HG02870 (cell line): ENCODE measurements around the gene CASQ2.
"Not testable (repeated sequence)": the region's sequence is repeated elsewhere in the genome, so short reads cannot be mapped to it uniquely, and the experiment has no call there.

ENCODE experiments used
- ATAC-seq: cut with Tn5 transposase; IDR thresholded peaks from one replicate; pipeline ENCODE4 v1.9.1; 2021; ENCODE audit warnings: mild to moderate bottlenecking, moderate library complexity; ENCODE audit not compliant: unreplicated experiment

The CASQ2 gene

DNA sequence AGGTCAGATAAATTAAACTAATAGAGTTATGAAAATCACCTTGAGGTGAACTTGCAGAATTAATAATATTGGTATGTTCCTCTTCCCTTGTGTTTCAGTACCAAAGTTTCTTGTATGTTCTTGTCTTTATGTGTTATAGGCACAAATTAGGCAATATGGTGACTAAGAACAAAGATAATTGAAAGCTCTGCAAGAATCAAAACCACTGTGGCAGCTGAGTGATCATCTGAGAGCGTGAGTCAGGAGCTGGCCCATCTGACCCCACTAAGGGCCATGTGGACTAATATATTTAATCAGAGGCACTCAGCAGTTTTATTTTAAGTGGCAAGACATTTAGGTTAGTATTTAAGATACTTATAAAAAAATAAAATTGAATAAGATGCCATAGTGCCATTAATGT lies 12.8 kb upstream of the CASQ2 start:
- no peak for ATAC-seq

DNA sequence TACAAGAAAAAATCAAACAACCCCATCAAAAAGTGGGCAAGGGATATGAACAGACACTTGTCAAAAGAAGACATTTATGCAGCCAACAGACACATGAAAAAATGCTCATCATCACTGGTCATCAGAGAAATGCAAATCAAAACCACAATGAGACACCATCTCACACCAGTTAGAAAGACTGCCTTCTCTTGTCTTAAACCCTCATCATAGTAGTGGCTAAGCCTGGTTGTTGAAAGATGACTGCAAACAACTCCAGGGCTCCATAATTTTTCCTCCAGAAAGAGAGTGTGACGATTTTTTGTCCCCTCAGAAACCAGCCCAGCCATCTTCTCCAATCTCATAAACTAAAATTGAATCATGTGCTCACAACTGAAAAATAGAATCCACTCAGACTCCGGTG lies 12.1 kb upstream of the CASQ2 start:
- ATAC-seq: not testable (repeated sequence)

DNA sequence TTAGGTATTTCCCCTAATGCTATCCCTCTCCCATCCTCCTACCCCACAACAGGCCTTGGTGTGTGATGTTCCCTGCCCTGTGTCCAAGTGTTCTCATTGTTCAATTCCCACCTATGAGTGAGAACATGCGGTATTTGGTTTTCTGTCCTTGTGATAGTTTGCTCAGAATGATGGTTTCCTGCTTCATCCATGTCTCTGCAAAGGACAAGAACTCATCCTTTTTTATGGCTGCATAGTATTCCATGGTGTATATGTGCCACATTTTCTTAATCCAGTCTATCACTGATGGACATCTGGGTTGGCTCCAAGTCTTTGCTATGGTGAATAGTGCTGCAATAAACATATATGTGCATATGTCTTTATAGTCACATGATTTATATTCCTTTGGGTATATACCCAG lies 10.6 kb upstream of the CASQ2 start:
- ATAC-seq: not testable (repeated sequence)

DNA sequence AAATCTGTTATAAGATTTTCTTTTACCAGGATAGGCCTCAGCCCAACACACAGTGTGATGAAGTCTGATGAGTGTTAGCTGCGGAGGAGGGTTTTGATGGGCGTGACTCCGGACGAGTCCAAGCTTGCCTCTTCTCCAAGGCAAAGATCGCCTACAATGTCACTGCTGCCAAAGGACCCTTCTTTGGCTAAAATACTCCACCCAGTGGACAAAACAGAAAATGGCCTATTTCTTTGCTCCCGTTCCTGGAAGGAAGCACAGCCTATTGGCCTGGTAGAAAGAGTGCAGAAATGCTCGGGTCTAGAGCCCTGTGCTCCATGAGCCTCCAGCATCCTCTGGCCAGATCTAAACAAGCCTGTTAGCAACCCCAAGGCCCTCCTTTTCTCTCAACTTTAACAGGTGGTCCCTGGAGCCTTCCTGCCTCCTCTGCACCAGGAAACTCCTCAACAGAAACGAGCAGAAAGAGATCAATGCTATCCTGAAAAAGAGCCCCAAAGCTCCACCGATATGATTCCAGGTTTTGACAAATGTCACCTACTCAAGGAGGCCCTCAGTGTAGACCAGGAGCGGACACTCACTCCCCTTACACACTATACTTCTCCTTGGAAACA lies 3.4 kb upstream of the CASQ2 start:
- peak; percentile 94 for ATAC-seq

DNA sequence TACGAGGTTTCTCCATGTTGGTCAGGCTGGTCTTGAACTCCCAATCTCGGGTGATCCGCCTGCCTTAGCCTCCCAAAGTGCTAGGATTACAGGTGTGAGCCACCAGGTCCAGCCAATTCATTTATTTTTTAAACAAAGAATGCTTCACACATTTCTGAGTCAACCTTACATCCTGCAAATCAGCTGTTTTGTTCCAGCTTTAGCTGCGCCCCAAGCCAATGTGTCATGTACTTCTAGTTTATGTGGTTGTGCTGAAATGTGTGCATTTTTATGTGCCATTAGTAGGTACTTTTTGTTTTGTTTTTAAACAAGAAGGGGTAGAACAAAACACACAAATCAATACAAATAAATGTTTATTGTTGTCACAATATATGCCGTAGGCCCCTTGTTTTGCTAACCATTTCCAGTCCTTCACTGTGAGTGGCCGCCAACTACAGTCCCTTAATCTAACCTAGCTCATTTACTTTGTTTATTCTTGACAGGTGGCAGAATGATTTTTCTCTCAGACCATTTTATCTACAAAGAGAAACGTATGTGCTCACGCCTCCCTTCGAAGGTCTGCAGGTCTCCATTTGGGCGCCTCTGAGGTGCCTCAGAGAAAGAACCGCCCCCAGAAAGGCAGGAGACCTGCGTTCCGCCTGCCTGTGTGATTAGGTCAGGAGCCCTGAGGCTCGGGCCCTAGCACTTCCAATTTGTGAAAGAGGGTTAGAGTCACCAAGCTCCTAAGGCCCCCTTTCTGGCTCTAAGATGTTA lies 2.8 kb upstream of the CASQ2 start:
- ATAC-seq: no peak

DNA sequence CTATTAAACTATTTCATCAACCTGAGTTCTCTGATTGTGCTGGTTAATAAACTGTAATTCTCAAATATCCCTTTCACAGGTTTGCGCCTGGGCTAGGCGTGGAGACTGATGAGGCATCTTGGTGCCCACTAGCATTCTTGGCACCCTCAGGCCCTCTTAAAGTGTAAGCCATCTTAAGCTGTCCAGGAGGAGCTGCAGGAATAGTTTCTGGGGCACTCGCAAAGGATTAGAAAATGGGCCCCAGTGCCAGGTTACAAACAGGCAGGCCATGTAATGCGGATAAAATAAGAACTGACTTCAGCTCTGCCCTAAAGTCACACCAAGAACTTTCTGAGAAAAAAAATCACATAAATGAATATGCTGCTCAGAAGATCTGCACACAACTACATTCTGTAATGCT lies 1.1 kb downstream of the CASQ2 start:
- ATAC-seq: no peak

DNA sequence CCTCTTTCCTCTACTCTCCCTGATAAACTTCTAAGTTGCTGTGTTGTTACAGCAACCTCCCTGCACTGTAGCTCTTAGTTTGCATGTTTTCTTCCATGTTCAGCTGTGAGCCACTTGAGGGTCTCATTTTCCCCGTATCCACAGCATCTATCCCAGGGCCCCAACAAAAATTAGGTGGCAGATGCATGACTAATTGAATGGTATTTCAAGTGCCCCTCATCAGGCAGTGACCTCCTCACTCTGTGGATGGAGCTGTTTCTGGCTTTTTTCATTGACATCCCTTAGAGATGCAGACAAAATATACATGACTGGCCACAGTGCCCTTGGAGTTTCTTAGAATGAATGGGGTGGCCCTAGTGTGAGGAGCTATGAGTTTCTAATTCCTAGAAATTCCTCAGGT lies 3.4 kb downstream of the CASQ2 start:
- no peak for ATAC-seq

DNA sequence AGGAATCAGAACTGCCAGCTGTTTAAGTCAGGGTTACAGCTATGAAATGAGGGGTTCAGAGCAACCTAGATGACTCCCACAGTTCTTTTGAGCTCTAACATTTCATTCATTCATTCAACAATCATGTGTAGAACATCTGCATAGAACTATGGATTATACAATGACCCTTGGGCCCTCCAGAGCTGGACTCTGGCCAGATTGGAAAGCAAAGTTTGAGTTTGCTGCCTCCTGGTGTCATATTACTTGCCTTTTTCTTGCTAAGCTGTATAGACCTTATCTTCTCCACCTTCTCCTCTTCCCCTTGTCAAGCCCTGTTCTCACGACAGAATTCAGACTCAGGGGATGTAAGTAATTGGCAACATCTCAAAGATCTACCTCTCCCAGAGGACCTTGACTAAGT lies 4.0 kb downstream of the CASQ2 start:
- no peak for ATAC-seq

DNA sequence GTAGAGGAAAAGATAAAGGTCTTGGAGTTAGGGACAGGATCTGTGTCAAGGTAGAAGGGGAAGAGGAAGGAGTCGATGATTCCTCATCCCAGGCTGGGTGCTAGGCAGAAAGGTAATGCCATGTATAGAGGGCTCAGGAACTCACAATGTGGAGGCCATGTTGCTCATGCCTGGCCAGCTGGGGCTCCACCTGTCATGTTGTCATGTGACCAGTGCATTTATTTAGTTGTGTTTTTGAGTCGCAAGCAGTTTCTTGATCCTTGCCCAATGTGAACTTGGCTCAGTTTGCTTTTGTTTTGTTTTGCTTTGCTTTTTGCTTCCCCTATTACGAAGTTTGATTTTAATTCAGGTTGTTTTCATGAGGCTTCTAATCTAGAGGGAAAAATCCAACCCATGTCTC lies 5.7 kb downstream of the CASQ2 start:
- no peak for ATAC-seq

DNA sequence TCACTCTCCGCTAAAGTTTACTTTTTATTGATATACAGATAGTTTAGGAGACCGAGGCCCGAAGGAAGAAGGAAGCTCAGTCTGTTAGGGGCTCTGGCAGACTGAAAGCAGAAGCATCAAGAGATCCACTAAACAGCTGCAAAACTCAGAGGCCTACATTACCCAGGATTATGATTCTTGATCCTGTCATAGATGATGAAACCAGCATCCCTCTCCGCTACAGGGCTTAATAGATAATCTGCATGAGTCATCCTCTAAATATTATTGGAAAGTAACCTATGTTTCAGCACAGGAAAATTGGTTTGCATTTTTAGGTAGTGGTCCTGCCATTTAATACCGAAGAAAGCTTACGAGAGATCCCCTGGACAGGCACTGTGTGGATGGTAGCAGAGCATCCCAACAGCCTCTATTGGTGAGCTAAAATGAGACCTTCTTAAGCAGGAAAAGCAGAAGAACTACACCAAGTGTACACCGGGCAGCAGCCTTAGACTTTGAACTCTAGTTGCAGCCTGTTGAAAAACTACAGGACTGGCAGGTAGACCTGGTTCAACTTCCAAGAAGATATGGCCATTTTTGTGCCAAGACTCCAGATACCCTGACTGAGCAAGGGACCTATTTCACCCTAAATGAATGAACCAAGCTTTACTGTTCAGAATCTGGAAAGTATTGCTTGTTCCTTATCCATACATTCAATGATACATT lies 6.8 kb downstream of the CASQ2 start:
- no peak for ATAC-seq

DNA sequence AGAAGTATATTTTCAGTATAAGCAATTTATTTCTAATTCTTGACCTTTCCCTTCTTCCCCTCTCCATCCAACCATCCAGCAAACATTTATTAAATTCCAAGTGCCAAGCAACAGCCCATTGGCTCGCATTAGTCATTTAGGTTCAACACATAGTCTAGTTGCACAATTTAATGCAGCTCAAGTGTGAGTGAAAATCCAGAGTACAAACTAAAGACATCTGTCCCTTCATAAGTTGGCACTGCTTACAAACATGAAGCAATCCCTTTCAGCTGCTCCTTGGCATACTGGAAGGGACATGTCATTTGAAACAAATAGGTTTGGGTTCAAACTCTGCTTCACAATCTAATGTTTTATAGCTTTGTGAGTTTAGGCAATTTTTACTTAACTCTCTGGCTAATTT lies 10.7 kb downstream of the CASQ2 start:
- ATAC-seq: no peak

DNA sequence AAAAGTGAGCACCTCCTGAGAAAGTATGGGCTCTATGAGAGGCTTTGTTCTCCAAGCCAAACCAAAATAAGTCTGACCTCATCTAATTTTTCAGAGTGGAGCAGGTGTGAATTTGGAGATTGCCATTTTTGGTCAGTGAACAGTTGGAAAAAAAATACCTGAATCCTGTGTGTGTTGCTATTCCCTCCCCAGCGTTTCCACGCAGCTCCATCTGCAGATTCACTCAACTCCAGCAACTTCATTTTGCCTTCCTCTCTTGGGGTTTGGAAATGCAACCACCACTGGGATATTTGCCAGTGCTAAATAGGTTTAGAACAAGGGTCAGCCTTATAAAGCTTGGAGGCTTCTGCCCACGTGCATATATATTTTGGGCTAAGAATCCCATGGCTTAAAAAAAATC lies 11.2 kb downstream of the CASQ2 start:
- ATAC-seq: no peak

DNA sequence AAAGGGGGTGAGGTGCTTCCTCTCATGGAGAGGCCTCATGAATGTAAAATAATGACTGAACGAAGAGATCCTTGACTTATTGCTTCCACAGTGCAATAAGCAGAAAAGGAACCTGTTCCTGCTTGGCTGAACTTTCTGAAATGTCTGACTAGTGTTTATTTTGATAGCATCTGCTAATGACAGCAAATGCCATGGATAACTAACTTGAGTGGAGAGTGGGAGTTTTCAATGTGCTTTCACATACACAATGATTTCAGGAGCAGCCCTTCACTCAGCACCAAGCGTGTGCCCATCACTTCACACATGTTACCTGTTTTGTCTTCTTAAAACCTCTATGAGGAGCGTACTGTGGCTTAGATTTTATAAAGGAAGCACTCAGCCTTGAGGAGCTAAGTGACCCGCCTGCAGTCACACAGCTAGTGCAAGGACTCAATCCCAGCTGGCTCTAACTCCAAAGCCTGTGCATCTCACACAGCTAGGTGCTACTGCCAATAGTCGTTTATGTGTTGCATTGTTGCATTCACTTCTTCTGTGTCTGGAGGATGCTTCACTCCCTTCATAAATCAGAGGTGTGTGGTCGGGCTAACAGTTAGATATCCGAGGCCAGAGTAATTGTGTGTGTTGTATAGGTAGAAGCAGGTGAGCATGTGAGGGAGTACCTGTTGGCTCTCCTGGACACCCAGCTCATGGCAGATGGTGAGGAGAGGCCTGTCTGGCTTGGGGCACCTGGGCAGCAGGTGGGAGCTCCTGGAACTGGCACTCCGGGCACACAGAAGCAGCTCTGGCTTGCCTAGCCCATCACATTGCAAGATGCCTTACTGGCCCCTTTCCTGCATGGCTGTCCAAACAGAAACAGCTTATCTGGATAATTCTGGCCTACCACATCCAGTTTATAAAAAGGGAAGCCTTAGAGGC lies 12.8 kb downstream of the CASQ2 start:
- ATAC-seq: no peak

DNA sequence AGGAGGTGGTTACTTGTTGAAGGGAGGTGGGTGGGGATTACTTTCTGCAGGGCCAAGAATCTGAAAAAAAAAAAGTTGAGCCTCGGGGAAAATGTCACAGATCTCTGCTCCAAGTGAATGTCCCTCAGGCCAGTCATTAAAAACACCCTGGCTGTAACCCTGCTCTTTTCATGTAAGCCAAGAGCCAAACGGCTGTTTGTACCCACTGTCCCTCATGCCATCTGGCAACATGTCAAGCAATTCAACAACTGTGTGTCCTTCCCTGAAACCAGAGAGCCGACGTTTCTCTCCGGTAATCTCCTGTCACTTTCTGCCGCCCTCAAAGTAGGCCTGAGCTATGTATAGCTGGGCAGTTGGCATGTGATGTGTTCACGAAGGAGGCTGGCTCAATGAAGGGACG lies 14.7 kb downstream of the CASQ2 start:
- ATAC-seq: no peak

DNA sequence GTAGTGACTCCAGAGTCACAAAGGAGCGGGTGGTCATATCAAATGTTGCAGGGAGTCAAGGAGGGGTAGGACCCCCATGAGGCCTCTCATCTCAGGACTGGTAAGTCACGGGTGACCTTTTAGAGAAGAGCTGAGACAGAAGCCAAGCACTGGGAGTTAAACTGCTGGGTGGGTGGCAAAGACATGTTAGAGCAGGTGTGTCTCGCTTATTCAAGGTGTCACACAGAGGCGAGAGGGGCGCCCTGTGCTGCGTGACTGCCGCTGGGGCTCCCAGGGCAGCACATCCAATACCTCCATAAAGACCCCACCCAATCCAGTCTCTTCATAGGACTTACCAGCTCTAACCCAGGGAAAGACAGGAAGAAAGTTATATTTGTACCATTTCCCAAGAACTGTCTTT lies 15.2 kb downstream of the CASQ2 start:
- no peak for ATAC-seq

DNA sequence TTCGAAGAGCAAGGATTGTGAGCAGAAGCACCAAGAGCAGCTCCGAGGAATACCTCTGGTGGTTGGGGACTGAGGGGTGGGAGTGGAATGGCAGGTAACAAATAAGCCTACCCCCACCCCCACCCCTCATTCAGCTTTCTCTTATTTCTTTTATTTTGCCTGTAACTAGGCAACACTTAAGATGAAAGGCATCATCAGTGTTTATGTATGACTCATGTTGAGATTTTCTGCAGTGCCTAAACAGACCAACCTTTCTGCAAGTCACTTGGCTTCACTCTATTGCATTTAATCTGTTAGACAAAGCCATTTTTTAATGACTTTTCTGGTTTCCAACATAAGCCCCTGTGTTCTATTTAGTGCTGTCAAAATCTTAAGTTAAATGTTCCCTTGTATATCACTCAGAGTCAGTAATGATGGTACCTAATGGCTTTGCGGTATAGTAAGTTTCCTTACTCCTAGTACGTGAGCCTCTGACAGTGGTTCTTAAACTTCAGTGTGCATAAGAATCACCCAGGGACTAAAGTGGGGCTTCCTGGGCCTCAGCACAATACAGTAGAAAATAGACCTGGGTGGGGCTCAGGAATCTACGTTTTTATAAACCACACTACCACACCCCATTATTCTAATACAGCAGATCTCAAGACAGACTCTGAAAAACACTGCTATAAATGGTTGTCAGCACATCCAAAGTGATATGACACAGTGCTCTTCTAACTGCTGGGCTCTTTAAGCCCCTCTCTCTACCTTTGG lies 19.9 kb downstream of the CASQ2 start:
- no peak for ATAC-seq

DNA sequence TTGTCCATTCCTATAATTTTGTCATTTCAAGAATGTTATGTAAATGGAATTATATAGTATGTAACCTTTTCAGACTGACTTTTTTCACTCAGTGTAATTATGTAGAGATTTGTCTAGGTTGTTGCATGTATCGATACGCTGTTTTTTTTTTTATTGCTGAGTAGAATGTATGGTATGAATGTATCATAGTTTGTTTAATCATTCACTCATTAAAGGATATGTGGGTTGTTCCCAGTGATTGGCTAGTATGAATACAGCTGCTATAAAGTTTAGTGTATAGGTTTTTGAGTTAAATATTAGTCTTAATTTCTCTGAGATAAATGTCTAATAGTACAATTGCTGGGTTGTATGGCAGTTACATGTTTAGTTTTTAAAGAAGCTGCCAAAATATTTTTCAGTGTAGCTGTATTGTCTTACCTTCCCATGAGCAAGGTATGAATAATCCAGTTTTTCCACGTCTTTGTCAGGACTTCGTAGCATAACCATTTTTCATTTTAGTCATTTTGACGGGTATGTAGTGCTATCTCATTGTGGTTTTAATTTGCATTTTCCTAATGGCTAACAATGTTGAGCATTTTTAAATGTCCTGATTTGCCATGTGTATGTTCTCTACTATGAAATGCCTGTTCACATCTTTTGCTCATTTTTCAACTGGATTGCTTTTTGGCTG lies 22.4 kb downstream of the CASQ2 start:
- ATAC-seq: no peak

DNA sequence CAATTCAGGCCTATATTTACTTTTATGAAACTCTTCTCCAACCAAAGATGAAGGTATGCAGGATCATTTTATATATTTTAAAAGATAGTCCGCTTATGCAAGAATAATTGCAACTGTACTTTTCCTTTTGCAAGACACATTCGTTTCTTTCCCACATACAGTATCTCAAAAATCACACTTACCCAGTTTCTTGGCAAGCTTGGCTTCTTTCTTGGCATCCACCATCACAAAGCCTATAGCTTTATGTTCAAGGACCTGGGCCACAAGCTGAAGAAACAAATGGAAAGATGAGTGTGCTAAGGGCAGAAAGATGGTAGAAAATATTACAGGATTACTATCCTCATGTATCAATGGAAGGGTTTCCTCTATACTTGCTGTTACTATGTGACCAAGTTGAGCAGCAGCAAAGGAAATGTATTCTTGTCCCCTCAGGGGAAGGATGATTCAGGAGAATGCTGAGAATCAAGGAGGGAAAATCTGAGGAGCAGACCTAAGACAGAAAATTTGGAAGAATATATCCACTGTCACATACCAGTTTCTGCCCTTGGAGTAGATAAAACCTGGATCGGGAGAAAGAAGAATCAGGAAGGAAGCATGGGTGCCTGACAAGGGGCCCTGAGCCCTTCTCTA lies 23.8 kb downstream of the CASQ2 start:
- ATAC-seq: no peak

DNA sequence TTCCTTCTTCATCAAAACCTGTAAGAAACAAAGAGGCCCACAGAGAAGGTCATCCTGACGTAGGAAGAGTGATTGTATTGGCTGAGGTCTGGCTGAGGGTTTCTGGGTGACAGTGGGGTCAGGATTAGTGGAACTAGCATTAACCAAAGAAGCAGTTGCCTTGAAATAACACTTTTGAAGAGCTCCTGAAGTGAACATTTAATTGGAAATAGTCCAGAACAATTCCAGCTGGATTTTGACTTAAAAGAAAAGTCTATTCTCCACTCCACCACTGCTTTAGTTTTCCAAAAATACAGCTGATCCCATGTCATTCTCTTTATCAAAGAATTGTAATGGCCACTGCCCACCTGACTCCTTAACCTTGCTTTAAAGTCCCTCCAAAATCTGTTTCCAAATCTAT lies 27.7 kb downstream of the CASQ2 start:
- ATAC-seq: no peak

DNA sequence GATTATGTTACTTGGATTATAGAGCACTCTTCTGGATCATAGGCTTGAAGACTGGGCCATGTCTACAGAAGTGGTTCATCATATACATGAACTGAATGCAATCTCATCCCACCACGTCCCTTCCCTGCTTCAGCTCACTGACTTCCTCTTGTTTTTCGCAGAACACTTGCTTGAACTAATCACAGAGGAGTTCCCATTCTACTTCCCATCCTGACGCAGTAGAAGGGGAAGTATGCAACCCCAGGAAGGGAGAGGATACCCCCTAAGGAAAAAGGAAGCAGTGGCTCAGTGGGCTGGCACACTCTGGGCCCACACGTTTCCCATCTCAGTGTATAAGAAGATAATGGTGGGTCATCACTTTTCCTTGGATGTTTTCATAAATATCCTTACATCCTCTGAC lies 36.2 kb downstream of the CASQ2 start:
- ATAC-seq: no peak
